Measurements from ENCODE around the gene PEF1. TPM values are rescaled to one million over a fixed set of nuclear protein-coding genes. Genes with fewer than 3 reads are reported as not detected.
A peak's percentile ranks its signal among the peaks of the same experiment; 100 is the strongest.

PEF1 gene
- total RNA-seq, 4 donors from 2014 or later, result 48.4 to 72.1 (median 61.9) TPM

DNA sequence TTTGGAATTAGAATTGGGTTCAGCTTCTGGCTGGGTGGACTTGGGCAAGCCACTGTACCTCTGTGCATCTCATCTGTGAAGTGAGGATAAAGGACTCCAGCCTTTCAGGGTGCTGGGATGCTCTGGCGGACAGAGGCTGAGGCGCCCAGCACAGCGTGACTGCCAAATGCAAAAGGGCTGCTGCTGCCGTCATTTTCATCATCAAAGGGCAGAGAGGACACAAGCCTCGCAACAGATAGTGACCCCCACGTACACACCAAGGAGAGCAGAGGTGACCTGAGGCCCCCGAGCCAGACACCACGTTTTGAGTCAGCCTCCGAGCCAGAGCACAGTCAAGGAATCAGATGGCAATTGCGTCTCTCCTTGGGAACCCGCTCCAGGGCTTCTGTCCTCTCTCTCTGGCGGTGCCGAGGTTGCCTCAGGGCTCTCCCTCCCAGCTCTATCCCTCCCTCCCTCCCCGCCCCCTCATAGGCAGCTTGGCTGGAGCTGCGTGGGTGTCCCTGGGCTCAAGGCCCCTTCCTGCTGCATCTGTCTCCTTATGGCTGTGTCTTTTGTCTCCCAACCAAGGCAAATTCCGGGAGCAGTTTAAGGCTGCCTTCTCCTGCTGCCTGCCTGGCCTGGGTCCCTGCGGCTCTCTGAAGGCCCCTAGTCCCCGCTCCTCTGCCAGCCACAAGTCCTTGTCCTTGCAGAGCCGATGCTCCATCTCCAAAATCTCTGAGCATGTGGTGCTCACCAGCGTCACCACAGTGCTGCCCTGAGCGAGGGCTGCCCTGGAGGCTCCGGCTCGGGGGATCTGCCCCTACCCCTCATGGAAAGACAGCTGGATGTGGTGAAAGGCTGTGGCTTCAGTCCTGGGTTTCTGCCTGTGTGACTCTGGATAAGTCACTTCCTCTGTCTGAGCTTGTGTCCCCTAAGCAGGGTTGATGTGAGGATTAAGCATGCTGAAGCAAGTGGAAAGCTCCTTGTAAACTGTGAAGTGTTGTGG is 18.2 kb downstream of the PEF1 start:
- Histone ChIP-seq H3K36me3 (no peaks in the 10 kb centered on the region), H3K4me1 (peaks cover 0 to 12% of the 10 kb centered on the region in 2 donors), H3K27ac (peak overlapping the region in 1 of 2 donors; percentile 31), H3K27me3 (no peaks in the 10 kb centered on the region), H3K4me3 (no peak overlapping the region), H3K9me3 (no peaks in the 10 kb centered on the region)
- peak; percentile 34 to 45 for DNase-seq
- intact Hi-C loops (cut with DNase I; ENCODE audit: low total_unique reads), result no loop called here
- TF ChIP-seq, protein P1, sequence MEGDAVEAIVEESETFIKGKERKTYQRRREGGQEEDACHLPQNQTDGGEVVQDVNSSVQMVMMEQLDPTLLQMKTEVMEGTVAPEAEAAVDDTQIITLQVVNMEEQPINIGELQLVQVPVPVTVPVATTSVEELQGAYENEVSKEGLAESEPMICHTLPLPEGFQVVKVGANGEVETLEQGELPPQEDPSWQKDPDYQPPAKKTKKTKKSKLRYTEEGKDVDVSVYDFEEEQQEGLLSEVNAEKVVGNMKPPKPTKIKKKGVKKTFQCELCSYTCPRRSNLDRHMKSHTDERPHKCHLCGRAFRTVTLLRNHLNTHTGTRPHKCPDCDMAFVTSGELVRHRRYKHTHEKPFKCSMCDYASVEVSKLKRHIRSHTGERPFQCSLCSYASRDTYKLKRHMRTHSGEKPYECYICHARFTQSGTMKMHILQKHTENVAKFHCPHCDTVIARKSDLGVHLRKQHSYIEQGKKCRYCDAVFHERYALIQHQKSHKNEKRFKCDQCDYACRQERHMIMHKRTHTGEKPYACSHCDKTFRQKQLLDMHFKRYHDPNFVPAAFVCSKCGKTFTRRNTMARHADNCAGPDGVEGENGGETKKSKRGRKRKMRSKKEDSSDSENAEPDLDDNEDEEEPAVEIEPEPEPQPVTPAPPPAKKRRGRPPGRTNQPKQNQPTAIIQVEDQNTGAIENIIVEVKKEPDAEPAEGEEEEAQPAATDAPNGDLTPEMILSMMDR (IDR thresholded peaks at IDR 0.05), result no peak
- no peak for TF ChIP-seq POLR2A (IDR thresholded peaks at IDR 0.05)

DNA sequence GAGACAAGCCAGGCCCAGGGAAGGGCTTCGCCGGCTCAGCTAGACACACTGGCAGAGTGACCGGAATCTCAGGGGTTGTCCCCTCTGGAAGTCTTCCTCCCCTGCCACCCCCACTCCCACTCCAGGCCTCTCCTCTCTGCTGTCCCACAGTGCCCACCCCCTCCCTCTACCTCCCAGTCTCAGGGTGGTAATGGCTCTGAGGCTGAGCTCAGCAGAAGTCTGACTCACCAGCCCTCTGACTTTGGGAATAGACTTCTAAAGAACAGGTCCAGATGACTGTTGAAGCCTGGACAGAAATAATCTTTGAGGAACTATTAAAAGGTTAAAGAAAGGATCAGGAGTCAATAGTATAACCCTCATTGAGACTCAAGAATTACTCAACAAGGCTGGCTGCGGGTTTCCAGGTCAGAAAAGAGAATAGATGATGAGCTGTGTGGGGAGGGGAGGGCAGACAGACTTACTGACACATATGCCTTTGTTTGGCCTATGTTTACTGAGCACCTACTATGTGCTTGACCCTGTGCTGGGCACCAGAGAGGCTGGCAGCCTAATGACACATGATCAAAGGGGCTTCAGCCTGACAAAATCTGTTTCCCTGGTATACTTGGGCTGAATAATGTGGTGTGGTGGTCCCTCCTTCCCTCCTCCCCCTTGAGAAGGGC is 19.0 kb downstream of the PEF1 start:
- no peak for DNase-seq
- no peaks in the 10 kb centered on the region for H3K27me3 ChIP-seq
- peaks cover 0 to 12% of the 10 kb centered on the region in 2 donors for H3K4me1 ChIP-seq
- H3K27ac ChIP-seq, result no peak overlapping the region
- no peak for TF ChIP-seq POLR2A (IDR thresholded peaks at IDR 0.05)
- TF ChIP-seq, protein P1 (IDR thresholded peaks at IDR 0.05), result no peak
- H3K4me3 ChIP-seq, result no peak overlapping the region
- H3K36me3 ChIP-seq, result no peaks in the 10 kb centered on the region
- intact Hi-C loops (cut with DNase I; ENCODE audit: low total_unique reads), result no loop called here
- no peaks in the 10 kb centered on the region for H3K9me3 ChIP-seq

DNA sequence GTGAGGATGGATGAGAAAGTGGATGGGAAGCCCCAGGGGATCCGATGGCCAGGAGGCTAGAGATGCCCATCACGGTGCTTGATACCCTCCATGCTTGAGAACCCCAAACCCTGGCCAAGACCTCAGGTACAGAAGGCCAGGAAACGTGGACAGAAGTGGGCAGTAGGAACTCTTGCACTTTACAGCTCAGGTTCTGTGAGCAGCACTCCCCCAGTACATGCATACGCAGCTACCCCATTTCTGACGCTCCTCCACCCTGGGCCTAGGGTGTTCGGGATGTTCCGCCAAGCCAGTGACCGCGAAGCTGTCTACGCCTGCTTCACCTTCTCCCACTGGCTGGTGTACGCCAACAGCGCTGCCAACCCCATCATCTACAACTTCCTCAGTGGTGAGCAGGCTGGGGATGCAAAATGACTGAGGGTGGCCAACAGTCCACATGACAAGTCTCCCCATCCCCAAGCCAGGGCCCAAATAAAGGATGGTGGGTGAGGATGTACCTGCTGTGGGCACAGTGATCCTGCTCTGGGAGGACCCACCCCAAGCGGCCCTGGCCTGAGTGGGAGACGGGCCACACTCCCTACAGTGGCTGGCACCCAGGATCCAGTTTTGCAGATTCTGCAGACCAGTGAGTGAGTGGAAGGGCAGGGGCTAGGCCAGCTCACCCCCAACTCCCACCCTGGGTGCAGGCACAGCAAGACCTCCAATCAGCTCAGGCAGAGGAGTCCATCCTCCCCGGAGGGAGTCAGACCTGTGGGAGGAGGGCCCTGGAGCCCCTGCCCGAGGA is 19.8 kb downstream of the PEF1 start:
- Histone ChIP-seq H3K36me3 (no peaks in the 10 kb centered on the region), H3K27ac (no peak overlapping the region), H3K4me3 (no peak overlapping the region), H3K27me3 (no peaks in the 10 kb centered on the region), H3K4me1 (peaks cover 0 to 12% of the 10 kb centered on the region in 2 donors), H3K9me3 (no peaks in the 10 kb centered on the region)
- intact Hi-C loops (cut with DNase I; ENCODE audit: low total_unique reads), result no loop called here
- DNase-seq, result no peak
- TF ChIP-seq POLR2A (IDR thresholded peaks at IDR 0.05), result no peak
- TF ChIP-seq, protein P1 (IDR thresholded peaks at IDR 0.05), result no peak

DNA sequence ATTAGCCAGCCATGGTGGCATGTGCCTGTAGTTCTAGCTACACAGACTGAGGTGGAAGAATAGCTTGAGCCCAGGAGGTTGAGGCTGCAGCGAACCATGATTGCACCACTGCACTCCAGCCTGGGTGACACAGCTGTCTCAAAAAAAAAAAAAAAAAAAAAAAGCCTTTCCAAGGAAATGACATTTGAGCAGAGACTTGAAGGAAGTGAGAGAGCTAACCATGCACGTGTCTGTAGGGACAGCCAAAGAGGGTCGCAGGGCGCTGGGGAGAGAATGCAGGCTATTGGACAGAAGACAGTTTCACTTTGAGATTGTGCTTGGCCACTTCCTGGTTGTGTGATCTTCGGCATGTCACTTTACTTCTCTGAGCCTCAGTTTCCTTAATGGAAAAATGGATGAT is 20.4 kb downstream of the PEF1 start:
- Histone ChIP-seq H3K27ac (no peak overlapping the region), H3K4me3 (no peak overlapping the region), H3K27me3 (no peaks in the 10 kb centered on the region), H3K9me3 (no peaks in the 10 kb centered on the region), H3K4me1 (peaks cover 0 to 12% of the 10 kb centered on the region in 2 donors), H3K36me3 (no peaks in the 10 kb centered on the region)
- intact Hi-C loops (cut with DNase I; ENCODE audit: low total_unique reads), result no loop called here
- no peak for TF ChIP-seq POLR2A (IDR thresholded peaks at IDR 0.05)
- TF ChIP-seq, protein P1 (IDR thresholded peaks at IDR 0.05), result no peak
- no peak for DNase-seq
